Caco-2 (cell line): ENCODE results near the gene RPL34. TPM values are rescaled to one million over a fixed set of nuclear protein-coding genes. Genes with fewer than 3 reads are reported as not detected.

ENCODE experiments used
- BruUV-seq: library from RNA; stranded (reverse); fragments of 400-500 nt; replicated peaks from 2 replicates; lab custom pipeline; 2021; lab: Mats Ljungman, UMichigan
- CTCF ChIA-PET: fragments of 300-600 bp; sonication (Branson Sonifier 250); formaldehyde crosslinking; loops from one replicate; lab custom pipeline; 2022; ENCODE audit warnings: antibody characterized with exemption; lab: Charles Lee
- POLR2A ChIA-PET: fragments of 300-600 bp; sonication (Branson Sonifier 250); formaldehyde crosslinking; loops from one replicate; lab custom pipeline; 2022; ENCODE audit warnings: antibody characterized with exemption; lab: Charles Lee
- DNase-seq, 2 experiments: peaks; one replicate each; pipeline versions ENCODE4 v3.0.0 to v3.0.0-alpha.2; 2020 to 2022
- H3K27me3 ChIP-seq: replicated peaks from 2 replicates; pipeline ENCODE4 v1.6.0; 2011; ENCODE audit warnings: low read length; ENCODE audit not compliant: control insufficient read depth, insufficient read depth
- H3K36me3 ChIP-seq: 2 replicates; pipeline ENCODE4 v1.5.1; 2011; ENCODE audit warnings: low read length; ENCODE audit not compliant: control insufficient read depth, insufficient read depth
- H3K4me1 ChIP-seq: fragments of 250-450 bp; sonication (Bioruptor Pico); 2 replicates; pipeline ENCODE4 v1.5.1; 2020; ENCODE audit warnings: mild to moderate bottlenecking
- H3K4me3 ChIP-seq: 2 replicates; pipeline ENCODE4 v1.5.1; 2011; ENCODE audit warnings: low read depth, mild to moderate bottlenecking, control low read depth, low read length
- H3K9me3 ChIP-seq: fragments of 250-450 bp; sonication (Bioruptor Pico); 2 replicates; pipeline ENCODE4 v1.5.1; 2020; ENCODE audit warnings: mild to moderate bottlenecking, moderate library complexity
- H3K27ac Mint-ChIP-seq: one replicate; pipeline ENCODE4 v1.8.0; 2022; ENCODE audit warnings: mixed read lengths; ENCODE audit not compliant: unreplicated experiment
- H3K27me3 Mint-ChIP-seq: one replicate; pipeline ENCODE4 v1.8.0; 2022; ENCODE audit warnings: mixed read lengths; ENCODE audit not compliant: insufficient read depth, unreplicated experiment
- H3K36me3 Mint-ChIP-seq: one replicate; pipeline ENCODE4 v1.8.0; 2022; ENCODE audit warnings: mild to moderate bottlenecking, mixed read lengths; ENCODE audit not compliant: insufficient read depth, unreplicated experiment
- H3K4me1 Mint-ChIP-seq: one replicate; pipeline ENCODE4 v1.8.0; 2022; ENCODE audit warnings: low read depth, mixed read lengths; ENCODE audit not compliant: unreplicated experiment
- H3K4me3 Mint-ChIP-seq: one replicate; pipeline ENCODE4 v1.8.0; 2022; ENCODE audit warnings: mild to moderate bottlenecking, moderate library complexity, mixed read lengths; ENCODE audit not compliant: unreplicated experiment
- H3K9me3 Mint-ChIP-seq: one replicate; pipeline ENCODE4 v1.8.0; 2022; ENCODE audit warnings: mixed read lengths; ENCODE audit not compliant: unreplicated experiment
- CTCF ChIP-seq, 2 experiments: fragments of 200-600 bp in 1 of 2; IDR thresholded peaks; 1 replicate in 1 of 2; 2 replicates in 1 of 2; pipeline versions ENCODE4 v1.5.1 to v1.8.0; 2011 to 2022; ENCODE audit warnings: antibody characterized with exemption in 1 of 2, control low read depth in 1 of 2, inconsistent platforms in 1 of 2, low read depth in 1 of 2, low read length in 1 of 2, mild to moderate bottlenecking in 1 of 2, moderate library complexity in 1 of 2; ENCODE audit not compliant: insufficient read depth in 1 of 2, severe bottlenecking in 1 of 2, unreplicated experiment in 1 of 2
- intact Hi-C: fragments of 100-400 bp; cut with micrococcal nuclease; formaldehyde crosslinking; loops from one replicate; pipeline ENCODE4 v1.10.0; 2022; ENCODE audit not compliant: unreplicated experiment
- total RNA-seq: library from RNA; stranded (reverse); gene quantifications from 2 replicates; pipeline ENCODE4 v1.2.3, GENCODE V29; 2022

Gene RPL34
- total RNA-seq, 1 experiment from 2014 or later = 1,075 TPM

GRCh38 chr4:108674356-108674977, 54.1 kb downstream of the RPL34 start:
- H3K9me3 Mint-ChIP-seq = no peaks in the 10 kb centered on the region
- H3K27me3 Mint-ChIP-seq = no peaks in the 10 kb centered on the region
- H3K9me3 ChIP-seq = no peaks in the 10 kb centered on the region
- intact Hi-C loops = no loop called here
- POLR2A ChIA-PET = no interaction called here
- CTCF ChIA-PET = no interaction called here
- no peak overlapping the region for H3K4me3 ChIP-seq
- no peak for TF ChIP-seq CTCF (IDR thresholded peaks at IDR 0.05; ENCODE audit: insufficient read depth in 1 of 2, low read depth in 1 of 2, low read length in 1 of 2, severe bottlenecking in 1 of 2, unreplicated experiment in 1 of 2)
- no peaks in the 10 kb centered on the region for H3K27me3 ChIP-seq
- DNase-seq = no peak
- H3K36me3 Mint-ChIP-seq = peaks cover 6% of the 10 kb centered on the region
- no peaks in the 10 kb centered on the region for H3K4me1 ChIP-seq
- no peak overlapping the region for H3K27ac Mint-ChIP-seq
- no peak overlapping the region for H3K4me3 Mint-ChIP-seq
- no TSS peak for BruUV-seq
- H3K4me1 Mint-ChIP-seq = no peaks in the 10 kb centered on the region
- no peaks in the 10 kb centered on the region for H3K36me3 ChIP-seq

Other genes with a start within 250 kb of the RPL34 start
- gene OSTC, start 30.0 kb downstream of the RPL34 start, total RNA-seq = 121 and 126 TPM in 2 replicates
- gene ETNPPL, start 142.5 kb downstream of the RPL34 start, total RNA-seq = not detected in 2 replicates